NCI-H2227 treated with DMSO at 0.1 percent for 48 hours (cell line): ENCODE measurements around the gene NEUROD2.
A peak's percentile ranks its signal among the peaks of the same experiment; 100 is the strongest.

ENCODE experiments used
- DNase-seq: peaks from one replicate; lab custom pipeline; 2025; lab: John Stamatoyannopoulos, UW

NEUROD2 gene

GRCh38 chr17:39579318-39580081 lies 28.2 kb downstream of the NEUROD2 start:
- peak; percentile 11 for DNase-seq

- DNase-seq = no peak
Observed at GRCh38 chr17:39578272-39578671, 29.4 kb downstream of the NEUROD2 start.

GRCh38 chr17:39576187-39576586 lies 31.5 kb downstream of the NEUROD2 start:
- peak; percentile 26 for DNase-seq

GRCh38 chr17:39573447-39574298 lies 34.0 kb downstream of the NEUROD2 start:
- peak; percentile 72 for DNase-seq

- no peak for DNase-seq
Observed at GRCh38 chr17:39572121-39572520, 35.6 kb downstream of the NEUROD2 start.

GRCh38 chr17:39569126-39569525 lies 38.6 kb downstream of the NEUROD2 start:
- DNase-seq = no peak

- DNase-seq = no peak
Observed at GRCh38 chr17:39568702-39569101, 39.0 kb downstream of the NEUROD2 start.

GRCh38 chr17:39566094-39566850 lies 41.4 kb downstream of the NEUROD2 start:
- DNase-seq = no peak

GRCh38 chr17:39564211-39564848 lies 43.4 kb downstream of the NEUROD2 start:
- peak; percentile 42 for DNase-seq

GRCh38 chr17:39563476-39563875 lies 44.2 kb downstream of the NEUROD2 start:
- DNase-seq = peak; percentile 63

GRCh38 chr17:39562976-39563375 lies 44.7 kb downstream of the NEUROD2 start:
- no peak for DNase-seq

GRCh38 chr17:39562395-39562794 lies 45.3 kb downstream of the NEUROD2 start:
- no peak for DNase-seq

GRCh38 chr17:39556423-39556822 lies 51.3 kb downstream of the NEUROD2 start:
- no peak for DNase-seq

GRCh38 chr17:39555368-39555767 lies 52.4 kb downstream of the NEUROD2 start:
- no peak for DNase-seq
